Astrocyte (in vitro differentiated cells and primary cell): Measurements from ENCODE around the gene NHLRC4. TPM values are rescaled to one million over a fixed set of nuclear protein-coding genes. Genes with fewer than 3 reads are reported as not detected.

Experiments
- DNase-seq: peaks from one replicate; pipeline ENCODE4 v3.0.0-alpha.2; 2010; ENCODE audit warnings: low read depth
- FAIRE-seq: peaks from 2 replicates; lab custom pipeline; 2011; peaks lifted over from hg19 to GRCh38; lab: Jason Lieb, UNC
- H2AFZ ChIP-seq: 2 replicates; pipeline ENCODE4 v1.6.0; 2012; ENCODE audit warnings: low read depth, low read length, inconsistent platforms
- H3K27ac ChIP-seq: 2 replicates; pipeline ENCODE4 v1.5.1; 2011; ENCODE audit warnings: low read depth, low read length, inconsistent platforms
- H3K27me3 ChIP-seq: 2 replicates; pipeline ENCODE4 v1.6.0; 2011; ENCODE audit warnings: low read length, inconsistent platforms; ENCODE audit not compliant: insufficient read depth
- H3K36me3 ChIP-seq: 2 replicates; pipeline ENCODE4 v1.5.1; 2011; ENCODE audit warnings: low read length, inconsistent platforms; ENCODE audit not compliant: insufficient read depth
- H3K4me1 ChIP-seq: 2 replicates; pipeline ENCODE4 v1.5.1; 2011; ENCODE audit warnings: low read length, inconsistent platforms; ENCODE audit not compliant: insufficient read depth
- H3K4me2 ChIP-seq: 2 replicates; pipeline ENCODE4 v1.6.0; 2012; ENCODE audit warnings: low read length, inconsistent platforms
- H3K4me3 ChIP-seq: 2 replicates; pipeline ENCODE4 v1.5.1; 2011; ENCODE audit warnings: low read depth, mild to moderate bottlenecking, low read length, inconsistent platforms; ENCODE audit not compliant: insufficient read depth
- H3K79me2 ChIP-seq: 2 replicates; pipeline ENCODE4 v1.6.0; 2012; ENCODE audit warnings: mild to moderate bottlenecking, low read length, inconsistent platforms; ENCODE audit not compliant: insufficient read depth
- H3K9ac ChIP-seq: 2 replicates; pipeline ENCODE4 v1.6.0; 2012; ENCODE audit warnings: mild to moderate bottlenecking, low read length, inconsistent platforms
- H3K9me3 ChIP-seq: 2 replicates; pipeline ENCODE4 v1.5.1; 2012; ENCODE audit warnings: low read depth, mild to moderate bottlenecking, low read length, inconsistent platforms; ENCODE audit not compliant: insufficient read depth
- H4K20me1 ChIP-seq: 2 replicates; pipeline ENCODE4 v1.6.0; 2012; ENCODE audit warnings: low read length, inconsistent platforms; ENCODE audit not compliant: insufficient read depth
- H3K27ac Mint-ChIP-seq: one replicate; pipeline ENCODE4 v1.8.0; 2021; ENCODE audit warnings: mild to moderate bottlenecking, mixed read lengths; ENCODE audit not compliant: unreplicated experiment
- H3K27me3 Mint-ChIP-seq: one replicate; pipeline ENCODE4 v1.8.0; 2021; ENCODE audit warnings: low read depth, mixed read lengths; ENCODE audit not compliant: unreplicated experiment
- H3K36me3 Mint-ChIP-seq: one replicate; pipeline ENCODE4 v1.8.0; 2021; ENCODE audit warnings: low read depth, mixed read lengths; ENCODE audit not compliant: unreplicated experiment
- H3K4me1 Mint-ChIP-seq: one replicate; pipeline ENCODE4 v1.8.0; 2021; ENCODE audit warnings: low read depth, mixed read lengths; ENCODE audit not compliant: unreplicated experiment
- H3K4me3 Mint-ChIP-seq: one replicate; pipeline ENCODE4 v1.8.0; 2021; ENCODE audit warnings: mild to moderate bottlenecking, moderate library complexity, mixed read lengths; ENCODE audit not compliant: unreplicated experiment
- H3K9me3 Mint-ChIP-seq: one replicate; pipeline ENCODE4 v1.8.0; 2021; ENCODE audit warnings: mild to moderate bottlenecking, mixed read lengths; ENCODE audit not compliant: unreplicated experiment
- CTCF ChIP-seq: IDR thresholded peaks from 2 replicates; pipeline ENCODE4 v1.5.1; 2011; ENCODE audit warnings: low read depth, mild to moderate bottlenecking, inconsistent platforms, low read length, moderate library complexity; ENCODE audit not compliant: insufficient read depth
- EZH2 ChIP-seq: IDR thresholded peaks from 2 replicates; pipeline ENCODE4 v1.6.1; 2012; ENCODE audit warnings: mild to moderate bottlenecking, low read length, inconsistent platforms; ENCODE audit not compliant: insufficient read depth
- total RNA-seq: library from RNA; stranded (reverse); gene quantifications from 2 replicates; pipeline ENCODE4 v1.2.1, GENCODE V29; 2021

Gene NHLRC4
- total RNA-seq, 1 donor from 2014 or later: 0.73 TPM

GRCh38 chr16:574021-574760 lies 7.4 kb downstream of the NHLRC4 start:
- Histone ChIP-seq H2AFZ (no peak overlapping the region), H3K9me3 (no peaks in the 10 kb centered on the region), H3K4me2 (no peak overlapping the region), H3K36me3 (peaks cover 5% of the 10 kb centered on the region), H3K4me1 (peaks cover 9% of the 10 kb centered on the region), H3K27ac (no peak overlapping the region), H3K27me3 (no peaks in the 10 kb centered on the region), H4K20me1 (peaks cover 32% of the 10 kb centered on the region), H3K79me2 (peaks cover 26% of the 10 kb centered on the region), H3K4me3 (no peak overlapping the region), H3K9ac (no peak overlapping the region)
- TF ChIP-seq CTCF (no peak), EZH2 (no peak)
- peaks cover 9% of the 10 kb centered on the region for H3K4me1 Mint-ChIP-seq
- no peaks in the 10 kb centered on the region for H3K27me3 Mint-ChIP-seq
- no peaks in the 10 kb centered on the region for H3K9me3 Mint-ChIP-seq
- no peak overlapping the region for H3K4me3 Mint-ChIP-seq
- DNase-seq (no peak), FAIRE-seq (no peak)
- no peaks in the 10 kb centered on the region for H3K36me3 Mint-ChIP-seq
- H3K27ac Mint-ChIP-seq: no peak overlapping the region

GRCh38 chr16:575354-576196 lies 8.8 kb downstream of the NHLRC4 start:
- TF ChIP-seq EZH2 (no peak), CTCF (no peak)
- Mint-ChIP-seq H3K27ac (no peak overlapping the region), H3K9me3 (no peaks in the 10 kb centered on the region), H3K36me3 (no peaks in the 10 kb centered on the region), H3K4me1 (peaks cover 7% of the 10 kb centered on the region), H3K27me3 (no peaks in the 10 kb centered on the region), H3K4me3 (no peak overlapping the region)
- no peaks in the 10 kb centered on the region for H3K27me3 ChIP-seq
- peaks cover 32% of the 10 kb centered on the region for H4K20me1 ChIP-seq
- H2AFZ ChIP-seq: no peak overlapping the region
- H3K9me3 ChIP-seq: no peaks in the 10 kb centered on the region
- peaks cover 19% of the 10 kb centered on the region for H3K79me2 ChIP-seq
- peaks cover 6% of the 10 kb centered on the region for H3K4me1 ChIP-seq
- DNase-seq: no peak
- H3K4me2 ChIP-seq: no peak overlapping the region
- FAIRE-seq: no peak
- H3K9ac ChIP-seq: no peak overlapping the region
- H3K27ac ChIP-seq: no peak overlapping the region
- H3K4me3 ChIP-seq: no peak overlapping the region
- peaks cover 5% of the 10 kb centered on the region for H3K36me3 ChIP-seq
